Measurements from ENCODE around the gene MBNL2. TPM values are rescaled to one million over a fixed set of nuclear protein-coding genes. Genes with fewer than 3 reads are reported as not detected.

The MBNL2 gene
- polyA plus RNA-seq, 4 donors, result 12.1 to 31.2 (median 13.2) TPM

- Histone ChIP-seq H3K4me3 (ENCODE audit: low read depth in 1 of 3, low read length in 3 of 3) (no peak overlapping the region), H3K27ac (ENCODE audit: low read depth in 1 of 3, low read length in 2 of 3) (no peak overlapping the region), H3K36me3 (ENCODE audit: control insufficient read depth in 3 of 3, insufficient read depth in 2 of 3, low read depth in 1 of 3, low read length in 3 of 3) (peaks cover 0 to 2% (median under 1%) of the 10 kb centered on the region in 3 donors), H3K4me1 (ENCODE audit: control insufficient read depth in 3 of 3, insufficient read depth in 2 of 3, low read depth in 1 of 3, low read length in 2 of 3) (peaks cover 0 to 4% (median 0%) of the 10 kb centered on the region in 3 donors), H3K9me3 (ENCODE audit: control insufficient read depth in 2 of 2, insufficient read depth in 1 of 2, low read depth in 1 of 2, low read length in 1 of 2) (no peaks in the 10 kb centered on the region), H3K27me3 (ENCODE audit: control insufficient read depth in 3 of 3, insufficient read depth in 3 of 3, low read length in 3 of 3) (no peaks in the 10 kb centered on the region)
- WGBS, 3 donors, result 42 to 66% (median 59%) methylated on average over 6 of the region's 6 CpGs
- DNase-seq, result no peak
- no peak for FAIRE-seq
Measured at GRCh38 chr13:97310809-97311436, 88.8 kb downstream of the MBNL2 start.

DNA sequence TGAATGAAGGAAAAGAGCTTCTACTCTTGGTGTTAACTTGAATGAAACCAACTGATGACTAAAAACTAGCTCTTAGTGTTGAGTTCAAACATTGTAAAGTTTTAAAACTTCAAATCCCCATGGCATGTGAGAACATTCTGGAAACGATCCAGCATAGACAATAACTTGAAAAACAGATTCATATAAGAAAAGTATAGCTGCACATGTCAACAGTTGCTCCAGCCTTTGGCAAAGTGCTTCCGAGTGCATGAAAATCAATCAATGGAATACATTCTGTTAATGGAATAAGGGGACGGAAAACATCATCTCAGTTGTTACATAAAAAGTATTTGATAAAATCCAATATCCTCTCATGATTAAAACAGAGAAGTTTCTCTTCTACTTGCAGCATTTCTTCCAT is 89.8 kb downstream of the MBNL2 start:
- no peak for FAIRE-seq
- WGBS, 3 donors, result 81 to 90% (median 87%) methylated on average over 3 of the region's 3 CpGs

GRCh38 chr13:97313551-97314260 is 91.6 kb downstream of the MBNL2 start:
- Histone ChIP-seq H3K4me3 (ENCODE audit: low read depth in 1 of 3, low read length in 3 of 3) (no peak overlapping the region), H3K27ac (ENCODE audit: low read depth in 1 of 3, low read length in 2 of 3) (no peak overlapping the region), H3K4me1 (ENCODE audit: control insufficient read depth in 3 of 3, insufficient read depth in 2 of 3, low read depth in 1 of 3, low read length in 2 of 3) (peaks cover 0 to 3% (median 0%) of the 10 kb centered on the region in 3 donors), H3K9me3 (ENCODE audit: control insufficient read depth in 2 of 2, insufficient read depth in 1 of 2, low read depth in 1 of 2, low read length in 1 of 2) (no peaks in the 10 kb centered on the region), H3K27me3 (ENCODE audit: control insufficient read depth in 3 of 3, insufficient read depth in 3 of 3, low read length in 3 of 3) (no peaks in the 10 kb centered on the region), H3K36me3 (ENCODE audit: control insufficient read depth in 3 of 3, insufficient read depth in 2 of 3, low read depth in 1 of 3, low read length in 3 of 3) (peaks cover 0 to 11% (median 5%) of the 10 kb centered on the region in 3 donors)
- DNase-seq, result no peak
- FAIRE-seq, result no peak

More for the DNA sequence above, 89.8 kb downstream of the MBNL2 start:
- DNase-seq, result no peak
- Histone ChIP-seq H3K36me3 (ENCODE audit: control insufficient read depth in 3 of 3, insufficient read depth in 2 of 3, low read depth in 1 of 3, low read length in 3 of 3) (peaks cover 0 to 9% (median 3%) of the 10 kb centered on the region in 3 donors), H3K27ac (ENCODE audit: low read depth in 1 of 3, low read length in 2 of 3) (no peak overlapping the region), H3K4me1 (ENCODE audit: control insufficient read depth in 3 of 3, insufficient read depth in 2 of 3, low read depth in 1 of 3, low read length in 2 of 3) (no peaks in the 10 kb centered on the region), H3K9me3 (ENCODE audit: control insufficient read depth in 2 of 2, insufficient read depth in 1 of 2, low read depth in 1 of 2, low read length in 1 of 2) (no peaks in the 10 kb centered on the region), H3K27me3 (ENCODE audit: control insufficient read depth in 3 of 3, insufficient read depth in 3 of 3, low read length in 3 of 3) (no peaks in the 10 kb centered on the region), H3K4me3 (ENCODE audit: low read depth in 1 of 3, low read length in 3 of 3) (no peak overlapping the region)

GRCh38 chr13:97316390-97316789 is 94.3 kb downstream of the MBNL2 start:
- Histone ChIP-seq H3K27me3 (ENCODE audit: control insufficient read depth in 3 of 3, insufficient read depth in 3 of 3, low read length in 3 of 3) (no peaks in the 10 kb centered on the region), H3K4me3 (ENCODE audit: low read depth in 1 of 3, low read length in 3 of 3) (no peak overlapping the region), H3K36me3 (ENCODE audit: control insufficient read depth in 3 of 3, insufficient read depth in 2 of 3, low read depth in 1 of 3, low read length in 3 of 3) (peaks cover 0 to 16% (median 5%) of the 10 kb centered on the region in 3 donors), H3K4me1 (ENCODE audit: control insufficient read depth in 3 of 3, insufficient read depth in 2 of 3, low read depth in 1 of 3, low read length in 2 of 3) (peaks cover 2 to 5% (median 4%) of the 10 kb centered on the region in 3 donors), H3K27ac (ENCODE audit: low read depth in 1 of 3, low read length in 2 of 3) (no peak overlapping the region), H3K9me3 (ENCODE audit: control insufficient read depth in 2 of 2, insufficient read depth in 1 of 2, low read depth in 1 of 2, low read length in 1 of 2) (no peaks in the 10 kb centered on the region)
- FAIRE-seq, result no peak
- no peak for DNase-seq
- 66 to 94% (median 83%) methylated on average over 2 of the region's 2 CpGs for WGBS, 3 donors

GRCh38 chr13:97317933-97318332 is 95.8 kb downstream of the MBNL2 start:
- H3K9me3 ChIP-seq (ENCODE audit: control insufficient read depth in 2 of 2, insufficient read depth in 1 of 2, low read depth in 1 of 2, low read length in 1 of 2), result no peaks in the 10 kb centered on the region
- H3K27me3 ChIP-seq (ENCODE audit: control insufficient read depth in 3 of 3, insufficient read depth in 3 of 3, low read length in 3 of 3), result no peaks in the 10 kb centered on the region
- H3K4me1 ChIP-seq (ENCODE audit: control insufficient read depth in 3 of 3, insufficient read depth in 2 of 3, low read depth in 1 of 3, low read length in 2 of 3), result peaks cover 2 to 5% (median 4%) of the 10 kb centered on the region in 3 donors
- 29 to 59% (median 59%) methylated on average over 1 of the region's 1 CpG for WGBS, 3 donors
- H3K4me3 ChIP-seq (ENCODE audit: low read depth in 1 of 3, low read length in 3 of 3), result no peak overlapping the region
- no peak overlapping the region for H3K27ac ChIP-seq (ENCODE audit: low read depth in 1 of 3, low read length in 2 of 3)
- DNase-seq, result no peak
- no peak for FAIRE-seq
- peaks cover 0 to 16% (median 5%) of the 10 kb centered on the region in 3 donors for H3K36me3 ChIP-seq (ENCODE audit: control insufficient read depth in 3 of 3, insufficient read depth in 2 of 3, low read depth in 1 of 3, low read length in 3 of 3)

DNA sequence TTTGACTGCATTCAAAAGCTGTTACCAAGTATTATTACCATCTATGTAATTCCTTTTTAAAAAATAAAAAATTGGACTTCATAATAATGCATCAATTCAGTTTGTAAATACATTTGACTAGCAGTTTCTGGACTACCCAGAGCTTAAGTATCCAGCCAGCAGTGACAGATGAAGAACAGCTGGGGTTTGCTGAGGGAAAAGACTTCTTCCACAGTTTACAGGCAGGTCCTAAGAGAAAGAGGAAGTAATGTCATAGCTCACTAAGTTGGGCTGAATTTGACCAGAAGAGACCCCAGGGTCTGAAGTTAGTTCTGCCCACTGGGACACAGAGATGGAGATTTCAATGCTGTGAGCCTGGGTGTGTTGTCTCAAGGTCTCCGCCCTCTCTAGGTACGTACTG is 96.4 kb downstream of the MBNL2 start:
- no peaks in the 10 kb centered on the region for H3K27me3 ChIP-seq (ENCODE audit: control insufficient read depth in 3 of 3, insufficient read depth in 3 of 3, low read length in 3 of 3)
- no peak for DNase-seq
- peaks cover 2 to 5% (median 4%) of the 10 kb centered on the region in 3 donors for H3K4me1 ChIP-seq (ENCODE audit: control insufficient read depth in 3 of 3, insufficient read depth in 2 of 3, low read depth in 1 of 3, low read length in 2 of 3)
- peak overlapping the region in 1 of 3 donors; percentile 56 for H3K27ac ChIP-seq (ENCODE audit: low read depth in 1 of 3, low read length in 2 of 3)
- WGBS, 3 donors, result 60 to 90% (median 84%) methylated on average over 2 of the region's 2 CpGs
- no peak overlapping the region for H3K4me3 ChIP-seq (ENCODE audit: low read depth in 1 of 3, low read length in 3 of 3)
- H3K36me3 ChIP-seq (ENCODE audit: control insufficient read depth in 3 of 3, insufficient read depth in 2 of 3, low read depth in 1 of 3, low read length in 3 of 3), result peaks cover 0 to 16% (median 5%) of the 10 kb centered on the region in 3 donors
- FAIRE-seq, result no peak
- H3K9me3 ChIP-seq (ENCODE audit: control insufficient read depth in 2 of 2, insufficient read depth in 1 of 2, low read depth in 1 of 2, low read length in 1 of 2), result no peaks in the 10 kb centered on the region

DNA sequence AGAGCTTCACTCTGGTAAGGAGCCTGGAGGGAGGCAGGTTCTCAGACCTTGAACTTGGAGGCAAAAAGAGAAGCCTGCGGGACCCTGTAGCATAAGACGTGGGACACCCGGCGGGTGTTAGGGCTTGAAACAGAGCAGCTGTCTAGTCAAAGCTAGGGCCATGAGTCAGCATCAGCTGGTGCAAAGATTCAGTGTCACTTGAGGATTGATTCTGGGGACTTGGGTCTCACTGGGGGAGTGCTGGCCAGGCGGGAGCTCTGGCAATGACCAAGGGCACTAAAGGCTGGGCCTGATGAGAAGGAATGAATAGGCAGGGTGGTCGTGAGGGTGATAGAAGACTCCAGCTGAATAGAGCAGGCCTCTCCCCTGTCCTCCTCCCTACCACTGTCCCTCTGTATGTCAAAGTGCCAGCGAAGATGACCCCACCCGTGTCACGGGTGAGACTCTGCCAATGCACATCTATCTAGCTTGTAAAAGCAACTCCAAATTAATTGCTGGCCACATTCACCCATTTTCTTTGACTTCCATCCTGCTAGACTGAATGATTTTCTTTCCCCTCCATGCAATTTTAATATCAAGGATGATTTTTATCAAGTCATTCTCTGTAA is 97.1 kb downstream of the MBNL2 start:
- no peak for DNase-seq
- Histone ChIP-seq H3K4me1 (ENCODE audit: control insufficient read depth in 3 of 3, insufficient read depth in 2 of 3, low read depth in 1 of 3, low read length in 2 of 3) (peaks cover 2 to 5% (median 4%) of the 10 kb centered on the region in 3 donors), H3K36me3 (ENCODE audit: control insufficient read depth in 3 of 3, insufficient read depth in 2 of 3, low read depth in 1 of 3, low read length in 3 of 3) (peaks cover 0 to 16% (median 5%) of the 10 kb centered on the region in 3 donors), H3K9me3 (ENCODE audit: control insufficient read depth in 2 of 2, insufficient read depth in 1 of 2, low read depth in 1 of 2, low read length in 1 of 2) (no peaks in the 10 kb centered on the region), H3K4me3 (ENCODE audit: low read depth in 1 of 3, low read length in 3 of 3) (no peak overlapping the region), H3K27me3 (ENCODE audit: control insufficient read depth in 3 of 3, insufficient read depth in 3 of 3, low read length in 3 of 3) (no peaks in the 10 kb centered on the region), H3K27ac (ENCODE audit: low read depth in 1 of 3, low read length in 2 of 3) (peak overlapping the region in 1 of 3 donors; percentile 56)
- FAIRE-seq, result no peak
- 66 to 86% (median 79%) methylated on average over 9 of the region's 9 CpGs for WGBS, 3 donors

- H3K36me3 ChIP-seq (ENCODE audit: control insufficient read depth in 3 of 3, insufficient read depth in 2 of 3, low read depth in 1 of 3, low read length in 3 of 3), result peaks cover 0 to 13% (median 3%) of the 10 kb centered on the region in 3 donors
- WGBS, 3 donors, result 54 to 76% (median 64%) methylated on average over 2 of the region's 2 CpGs
- FAIRE-seq, result no peak
- H3K27ac ChIP-seq (ENCODE audit: low read depth in 1 of 3, low read length in 2 of 3), result no peak overlapping the region
- H3K9me3 ChIP-seq (ENCODE audit: control insufficient read depth in 2 of 2, insufficient read depth in 1 of 2, low read depth in 1 of 2, low read length in 1 of 2), result no peaks in the 10 kb centered on the region
- H3K4me3 ChIP-seq (ENCODE audit: low read depth in 1 of 3, low read length in 3 of 3), result no peak overlapping the region
- H3K4me1 ChIP-seq (ENCODE audit: control insufficient read depth in 3 of 3, insufficient read depth in 2 of 3, low read depth in 1 of 3, low read length in 2 of 3), result peaks cover 2 to 5% (median 4%) of the 10 kb centered on the region in 3 donors
- H3K27me3 ChIP-seq (ENCODE audit: control insufficient read depth in 3 of 3, insufficient read depth in 3 of 3, low read length in 3 of 3), result no peaks in the 10 kb centered on the region
- no peak for DNase-seq
Measured at GRCh38 chr13:97321101-97321500, 99.0 kb downstream of the MBNL2 start.
